Fibroblast of mammary gland (primary cell): ENCODE measurements around the gene C1orf141.

Experiments used
- DNase-seq: peaks from one replicate; pipeline ENCODE4 v3.0.0-alpha.2; 2010; ENCODE audit warnings: low read depth
- H3K4me3 ChIP-seq: 2 replicates; pipeline ENCODE4 v1.5.1; 2011; ENCODE audit warnings: low read depth, mild to moderate bottlenecking, low read length, moderate library complexity; ENCODE audit not compliant: control insufficient read depth
- CTCF ChIP-seq: conservative IDR thresholded peaks from 2 replicates; pipeline ENCODE4 v1.5.1; 2011; ENCODE audit warnings: low read depth, low read length, inconsistent platforms; ENCODE audit not compliant: control insufficient read depth, insufficient read depth

Gene C1orf141

GRCh38 chr1:67170751-67171573 lies 36.2 kb upstream of the C1orf141 start:
- no peak for DNase-seq
- no peak for TF ChIP-seq CTCF
- H3K4me3 ChIP-seq = no peak overlapping the region

- no peak for TF ChIP-seq CTCF
- no peak overlapping the region for H3K4me3 ChIP-seq
- DNase-seq = no peak
These were observed 35.2 kb upstream of the C1orf141 start for GRCh38 chr1:67169932-67170331.

- no peak for DNase-seq
- H3K4me3 ChIP-seq = no peak overlapping the region
- TF ChIP-seq CTCF = no peak
These were observed 34.7 kb upstream of the C1orf141 start for GRCh38 chr1:67169496-67169895.

GRCh38 chr1:67166196-67166595 lies 31.4 kb upstream of the C1orf141 start, which contains the start of gene IL23R:
Gene IL23R, plus strand, starts transcription at chr1:67166454. Its CDS starts 1,667 bp downstream, at chr1:67168121.
- no peak within 1 kb of the TSS for H3K4me3 ChIP-seq
- no peak for DNase-seq
- no peak for TF ChIP-seq CTCF

GRCh38 chr1:67165468-67166041 lies 30.8 kb upstream of the C1orf141 start:
- TF ChIP-seq CTCF = no peak

GRCh38 chr1:67162954-67163353 lies 28.2 kb upstream of the C1orf141 start:
- DNase-seq = peak; percentile 51
- no peak for TF ChIP-seq CTCF
- no peak overlapping the region for H3K4me3 ChIP-seq

More at GRCh38 chr1:67165468-67166041, 30.8 kb upstream of the C1orf141 start:
- DNase-seq = no peak
- H3K4me3 ChIP-seq = no peak overlapping the region

GRCh38 chr1:67159233-67159632 lies 24.5 kb upstream of the C1orf141 start:
- no peak for TF ChIP-seq CTCF
- H3K4me3 ChIP-seq = no peak overlapping the region
- DNase-seq = no peak
